ENCODE measurements around the gene TIMM17A.

DNA sequence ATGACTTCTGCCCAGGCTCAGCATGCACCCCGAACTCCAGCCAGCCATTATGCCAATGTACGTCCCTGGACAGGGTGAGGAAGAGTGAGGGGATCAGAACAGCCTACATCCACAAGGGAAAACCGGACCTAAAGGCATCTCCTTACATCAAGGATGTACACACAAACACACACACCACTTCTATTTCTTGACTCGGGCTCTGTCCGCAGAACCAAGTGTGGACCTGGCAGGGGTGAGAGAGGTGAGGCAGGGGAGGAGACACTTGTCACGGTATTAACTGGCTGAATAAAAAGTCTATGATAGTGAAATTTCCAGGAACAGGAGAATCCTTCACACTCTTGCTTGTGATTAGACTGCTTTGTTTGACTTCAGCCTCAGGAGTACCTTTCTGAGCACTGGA is 11.3 kb upstream of the TIMM17A start:
- no peak for TF ChIP-seq EZH2 (IDR thresholded peaks at IDR 0.05; ENCODE audit: low read length, missing control alignments)
- TF ChIP-seq, protein P1, sequence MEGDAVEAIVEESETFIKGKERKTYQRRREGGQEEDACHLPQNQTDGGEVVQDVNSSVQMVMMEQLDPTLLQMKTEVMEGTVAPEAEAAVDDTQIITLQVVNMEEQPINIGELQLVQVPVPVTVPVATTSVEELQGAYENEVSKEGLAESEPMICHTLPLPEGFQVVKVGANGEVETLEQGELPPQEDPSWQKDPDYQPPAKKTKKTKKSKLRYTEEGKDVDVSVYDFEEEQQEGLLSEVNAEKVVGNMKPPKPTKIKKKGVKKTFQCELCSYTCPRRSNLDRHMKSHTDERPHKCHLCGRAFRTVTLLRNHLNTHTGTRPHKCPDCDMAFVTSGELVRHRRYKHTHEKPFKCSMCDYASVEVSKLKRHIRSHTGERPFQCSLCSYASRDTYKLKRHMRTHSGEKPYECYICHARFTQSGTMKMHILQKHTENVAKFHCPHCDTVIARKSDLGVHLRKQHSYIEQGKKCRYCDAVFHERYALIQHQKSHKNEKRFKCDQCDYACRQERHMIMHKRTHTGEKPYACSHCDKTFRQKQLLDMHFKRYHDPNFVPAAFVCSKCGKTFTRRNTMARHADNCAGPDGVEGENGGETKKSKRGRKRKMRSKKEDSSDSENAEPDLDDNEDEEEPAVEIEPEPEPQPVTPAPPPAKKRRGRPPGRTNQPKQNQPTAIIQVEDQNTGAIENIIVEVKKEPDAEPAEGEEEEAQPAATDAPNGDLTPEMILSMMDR (conservative IDR thresholded peaks at IDR 0.05 in 1 of 2, IDR thresholded peaks at IDR 0.05 in 1 of 2; ENCODE audit: low read depth in 1 of 2, low read length in 2 of 2) = no peak

Data from fibroblast of lung (primary cell).